Activated naive CD8-positive, alpha-beta T cell treated with anti-CD3 and anti-CD28 coated beads for 36 hours (primary cell): ENCODE data around the gene MITF. TPM values are rescaled to one million over a fixed set of nuclear protein-coding genes. Genes with fewer than 3 reads are reported as not detected.

Source experiments
- DNase-seq: peaks from one replicate; pipeline ENCODE4 v3.0.0; 2021
- H3K27ac Mint-ChIP-seq: one replicate; pipeline ENCODE4 v1.8.0; 2022; ENCODE audit warnings: mild to moderate bottlenecking, moderate library complexity, mixed read lengths
- H3K27me3 Mint-ChIP-seq: one replicate; pipeline ENCODE4 v1.8.0; 2022; ENCODE audit warnings: mild to moderate bottlenecking, mixed read lengths
- H3K36me3 Mint-ChIP-seq: one replicate; pipeline ENCODE4 v1.8.0; 2021; ENCODE audit warnings: mild to moderate bottlenecking, mixed read lengths
- H3K4me1 Mint-ChIP-seq: one replicate; pipeline ENCODE4 v1.8.0; 2021; ENCODE audit warnings: mixed read lengths
- H3K4me3 Mint-ChIP-seq: one replicate; pipeline ENCODE4 v1.8.0; 2022; ENCODE audit warnings: mild to moderate bottlenecking, moderate library complexity, mixed read lengths
- H3K9me3 Mint-ChIP-seq: one replicate; pipeline ENCODE4 v1.8.0; 2022; ENCODE audit warnings: mixed read lengths
- total RNA-seq, 2 experiments: library from RNA; stranded (reverse); gene quantifications; one replicate each; pipeline ENCODE4 v1.2.3, GENCODE V29; 2021

Gene MITF
- total RNA-seq, 2 experiments from 2014 or later: 0.06 to 0.25 TPM

GRCh38 chr3:69718866-69719586, 20.2 kb upstream of the MITF start:
- H3K9me3 Mint-ChIP-seq: no peaks in the 10 kb centered on the region
- peaks cover 13% of the 10 kb centered on the region for H3K27me3 Mint-ChIP-seq
- H3K4me1 Mint-ChIP-seq: no peaks in the 10 kb centered on the region
- no peaks in the 10 kb centered on the region for H3K36me3 Mint-ChIP-seq
- H3K4me3 Mint-ChIP-seq: no peak overlapping the region
- DNase-seq: no peak
- no peak overlapping the region for H3K27ac Mint-ChIP-seq

- Mint-ChIP-seq H3K9me3 (no peaks in the 10 kb centered on the region), H3K27ac (no peak overlapping the region), H3K27me3 (peaks cover 13% of the 10 kb centered on the region), H3K4me1 (no peaks in the 10 kb centered on the region), H3K4me3 (no peak overlapping the region), H3K36me3 (no peaks in the 10 kb centered on the region)
- no peak for DNase-seq
Measured at GRCh38 chr3:69719587-69720122, 19.6 kb upstream of the MITF start.

GRCh38 chr3:69720824-69721223, 18.4 kb upstream of the MITF start:
- Mint-ChIP-seq H3K4me1 (no peaks in the 10 kb centered on the region), H3K36me3 (no peaks in the 10 kb centered on the region), H3K27ac (no peak overlapping the region), H3K9me3 (no peaks in the 10 kb centered on the region), H3K4me3 (no peak overlapping the region), H3K27me3 (peaks cover 17% of the 10 kb centered on the region)
- no peak for DNase-seq

GRCh38 chr3:69723389-69723788, 15.9 kb upstream of the MITF start:
- Mint-ChIP-seq H3K27ac (no peak overlapping the region), H3K4me1 (no peaks in the 10 kb centered on the region), H3K9me3 (no peaks in the 10 kb centered on the region), H3K4me3 (no peak overlapping the region), H3K36me3 (no peaks in the 10 kb centered on the region), H3K27me3 (peaks cover 17% of the 10 kb centered on the region)
- no peak for DNase-seq

- Mint-ChIP-seq H3K4me1 (no peaks in the 10 kb centered on the region), H3K36me3 (no peaks in the 10 kb centered on the region), H3K9me3 (no peaks in the 10 kb centered on the region), H3K27me3 (peaks cover 14% of the 10 kb centered on the region), H3K27ac (no peak overlapping the region), H3K4me3 (no peak overlapping the region)
- no peak for DNase-seq
Measured at GRCh38 chr3:69724722-69725435, 14.4 kb upstream of the MITF start.

GRCh38 chr3:69725994-69726571, 13.2 kb upstream of the MITF start:
- DNase-seq: no peak
- Mint-ChIP-seq H3K4me1 (no peaks in the 10 kb centered on the region), H3K27ac (no peak overlapping the region), H3K9me3 (no peaks in the 10 kb centered on the region), H3K36me3 (no peaks in the 10 kb centered on the region), H3K27me3 (peaks cover 9% of the 10 kb centered on the region), H3K4me3 (no peak overlapping the region)

- DNase-seq: no peak
Measured at GRCh38 chr3:69729147-69729919, 9.9 kb upstream of the MITF start.

GRCh38 chr3:69731080-69731479, 8.2 kb upstream of the MITF start:
- Mint-ChIP-seq H3K4me3 (no peak overlapping the region), H3K27me3 (peaks cover 8% of the 10 kb centered on the region), H3K27ac (no peak overlapping the region), H3K36me3 (no peaks in the 10 kb centered on the region), H3K4me1 (no peaks in the 10 kb centered on the region), H3K9me3 (no peaks in the 10 kb centered on the region)
- DNase-seq: no peak

More at GRCh38 chr3:69729147-69729919, 9.9 kb upstream of the MITF start:
- H3K36me3 Mint-ChIP-seq: no peaks in the 10 kb centered on the region
- H3K27me3 Mint-ChIP-seq: peaks cover 8% of the 10 kb centered on the region
- no peak overlapping the region for H3K4me3 Mint-ChIP-seq
- H3K4me1 Mint-ChIP-seq: no peaks in the 10 kb centered on the region
- no peak overlapping the region for H3K27ac Mint-ChIP-seq
- H3K9me3 Mint-ChIP-seq: no peaks in the 10 kb centered on the region

GRCh38 chr3:69735893-69736292, 3.4 kb upstream of the MITF start:
- Mint-ChIP-seq H3K27me3 (peaks cover 47% of the 10 kb centered on the region), H3K36me3 (no peaks in the 10 kb centered on the region)

GRCh38 chr3:69737392-69737791, 1.9 kb upstream of the MITF start:
- Mint-ChIP-seq H3K4me1 (peaks cover 6% of the 10 kb centered on the region), H3K27me3 (peaks cover 60% of the 10 kb centered on the region), H3K36me3 (no peaks in the 10 kb centered on the region), H3K9me3 (no peaks in the 10 kb centered on the region), H3K27ac (no peak overlapping the region), H3K4me3 (no peak overlapping the region)
- no peak for DNase-seq

More at GRCh38 chr3:69735893-69736292, 3.4 kb upstream of the MITF start:
- no peak for DNase-seq
- no peak overlapping the region for H3K4me3 Mint-ChIP-seq
- H3K9me3 Mint-ChIP-seq: no peaks in the 10 kb centered on the region
- H3K4me1 Mint-ChIP-seq: peaks cover 6% of the 10 kb centered on the region
- H3K27ac Mint-ChIP-seq: no peak overlapping the region

GRCh38 chr3:69738315-69738714, 949 bp upstream of the MITF start:
- H3K4me1 Mint-ChIP-seq: peaks cover 6% of the 10 kb centered on the region
- H3K27ac Mint-ChIP-seq: no peak overlapping the region
- H3K36me3 Mint-ChIP-seq: no peaks in the 10 kb centered on the region
- H3K27me3 Mint-ChIP-seq: peaks cover 60% of the 10 kb centered on the region
- no peaks in the 10 kb centered on the region for H3K9me3 Mint-ChIP-seq
- no peak for DNase-seq
- H3K4me3 Mint-ChIP-seq: peak overlapping the region; percentile 74

GRCh38 chr3:69738859-69739203, 433 bp upstream of the MITF start:
- H3K9me3 Mint-ChIP-seq: no peaks in the 10 kb centered on the region
- no peaks in the 10 kb centered on the region for H3K36me3 Mint-ChIP-seq
- no peak overlapping the region for H3K27ac Mint-ChIP-seq
- DNase-seq: no peak
- peak overlapping the region; percentile 74 for H3K4me3 Mint-ChIP-seq
- peaks cover 62% of the 10 kb centered on the region for H3K27me3 Mint-ChIP-seq
- H3K4me1 Mint-ChIP-seq: peaks cover 6% of the 10 kb centered on the region

- H3K9me3 Mint-ChIP-seq: no peaks in the 10 kb centered on the region
- peak; percentile 4 for DNase-seq
- no peak overlapping the region for H3K27ac Mint-ChIP-seq
- no peaks in the 10 kb centered on the region for H3K36me3 Mint-ChIP-seq
- H3K4me3 Mint-ChIP-seq: peak overlapping the region; percentile 46
- peaks cover 6% of the 10 kb centered on the region for H3K4me1 Mint-ChIP-seq
- peaks cover 62% of the 10 kb centered on the region for H3K27me3 Mint-ChIP-seq
Measured at GRCh38 chr3:69740103-69741021, 1.1 kb downstream of the MITF start.
